ENCODE measurements around the gene GSTA4. TPM values are rescaled to one million over a fixed set of nuclear protein-coding genes. Genes with fewer than 3 reads are reported as not detected.

GSTA4 gene
- total and polyA plus RNA-seq, 2 donors (not counting 3 experiments of a cell fraction or from before 2014, with no cell fraction given), result 15.0 to 24.6 TPM

GRCh38 chr6:52994031-52994838, 849 bp downstream of the GSTA4 start:
- FAIRE-seq, result peak; percentile 87
- BruUV-seq (replicated peaks), result no TSS peak
- H3K4me1 ChIP-seq (ENCODE audit: control insufficient read depth, extremely low read depth, insufficient read depth, low read length), result peaks cover 13% of the 10 kb centered on the region
- ChIA-PET POLR2A (interaction anchor here (0.6 to 1.2 kb wide), 4 partner anchors 26 to 491 kb away, joined by 3 to 4 read pairs (median 3); partner anchors contain the start of gene FBXO9), CTCF (interaction anchor here (0.6 to 4.1 kb wide), 14 partner anchors 9 to 587 kb away, joined by 3 to 49 read pairs (median 5); partner anchors contain the start of gene FBXO9)
- no peaks in the 10 kb centered on the region for H4K20me1 ChIP-seq (replicated peaks; ENCODE audit: control insufficient read depth, extremely low read depth, insufficient read depth, low read length)
- no peaks in the 10 kb centered on the region for H3K27me3 ChIP-seq (ENCODE audit: control insufficient read depth in 2 of 2, insufficient read depth in 2 of 2, low read length in 2 of 2)
- H2AFZ ChIP-seq (ENCODE audit: low read depth, low read length), result peak overlapping the region; percentile 94
- H3K36me3 ChIP-seq (ENCODE audit: control insufficient read depth in 2 of 2, extremely low read depth in 1 of 2, insufficient read depth in 2 of 2, low read length in 2 of 2), result peaks cover 0 to 2% of the 10 kb centered on the region in 2 experiments
- peak overlapping the region; percentile 96 for H3K9ac ChIP-seq (replicated peaks; ENCODE audit: extremely low read depth, insufficient read depth, low read length)
- peak overlapping the region; percentile 86 for H3K4me2 ChIP-seq (ENCODE audit: insufficient read depth, low read length)
- peak overlapping the region; percentile 44 to 89 (median 77) for H3K4me3 ChIP-seq (replicated peaks in 1 of 3; ENCODE audit: insufficient read depth in 1 of 3, low read depth in 1 of 3, low read length in 3 of 3)
- H3K9me3 ChIP-seq (replicated peaks; ENCODE audit: control insufficient read depth, insufficient read depth, low read length), result no peaks in the 10 kb centered on the region
- dilution Hi-C loops (cut with MboI; ENCODE audit: extremely low pct_ligation_motif_present, low sequenced_read_pairs), result no loop called here
- peaks cover 3% of the 10 kb centered on the region for H3K79me2 ChIP-seq (ENCODE audit: control insufficient read depth, insufficient read depth, low read length)
- TF ChIP-seq MAX (IDR thresholded peaks at IDR 0.05; ENCODE audit: insufficient read depth, insufficient read length), result no peak
- TF ChIP-seq EZH2 (IDR thresholded peaks at IDR 0.05; ENCODE audit: borderline replicate concordance, low read depth, low read length, severe bottlenecking), result no peak
- no peak for TF ChIP-seq FOS (IDR thresholded peaks at IDR 0.05; ENCODE audit: borderline replicate concordance, insufficient read depth, low read length)
- TF ChIP-seq POLR2AphosphoS5 (IDR thresholded peaks at IDR 0.05; ENCODE audit: insufficient read depth, low read depth, low read length), result no peak
- TF ChIP-seq JUN (IDR thresholded peaks at IDR 0.05; ENCODE audit: borderline replicate concordance, insufficient read depth, insufficient read length, low read depth), result no peak
- TF ChIP-seq POLR2A (IDR thresholded peaks at IDR 0.05; ENCODE audit: low read depth, low read length), result no peak
- TF ChIP-seq MYC (IDR thresholded peaks at IDR 0.05; ENCODE audit: low read depth, low read length), result no peak
- TF ChIP-seq, protein P1, sequence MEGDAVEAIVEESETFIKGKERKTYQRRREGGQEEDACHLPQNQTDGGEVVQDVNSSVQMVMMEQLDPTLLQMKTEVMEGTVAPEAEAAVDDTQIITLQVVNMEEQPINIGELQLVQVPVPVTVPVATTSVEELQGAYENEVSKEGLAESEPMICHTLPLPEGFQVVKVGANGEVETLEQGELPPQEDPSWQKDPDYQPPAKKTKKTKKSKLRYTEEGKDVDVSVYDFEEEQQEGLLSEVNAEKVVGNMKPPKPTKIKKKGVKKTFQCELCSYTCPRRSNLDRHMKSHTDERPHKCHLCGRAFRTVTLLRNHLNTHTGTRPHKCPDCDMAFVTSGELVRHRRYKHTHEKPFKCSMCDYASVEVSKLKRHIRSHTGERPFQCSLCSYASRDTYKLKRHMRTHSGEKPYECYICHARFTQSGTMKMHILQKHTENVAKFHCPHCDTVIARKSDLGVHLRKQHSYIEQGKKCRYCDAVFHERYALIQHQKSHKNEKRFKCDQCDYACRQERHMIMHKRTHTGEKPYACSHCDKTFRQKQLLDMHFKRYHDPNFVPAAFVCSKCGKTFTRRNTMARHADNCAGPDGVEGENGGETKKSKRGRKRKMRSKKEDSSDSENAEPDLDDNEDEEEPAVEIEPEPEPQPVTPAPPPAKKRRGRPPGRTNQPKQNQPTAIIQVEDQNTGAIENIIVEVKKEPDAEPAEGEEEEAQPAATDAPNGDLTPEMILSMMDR (IDR thresholded peaks at IDR 0.05; ENCODE audit: extremely low read depth in 1 of 2, insufficient read depth in 1 of 2, low read depth in 1 of 2, low read length in 2 of 2), result no peak
- peak overlapping the region; percentile 85 for H3K27ac ChIP-seq (ENCODE audit: insufficient read depth, low read depth, low read length)
- no peaks in the 10 kb centered on the region for H3K9me1 ChIP-seq (replicated peaks; ENCODE audit: control insufficient read depth, extremely low read depth, insufficient read depth, low read length)
- intact Hi-C loops (cut with micrococcal nuclease), result loop anchor here (1.0 to 10.0 kb wide), 5 partner anchors 179 to 577 kb away; partner anchors contain the start of gene ELOVL5
- DNase-seq (ENCODE audit: low read depth, low spot score), result peak; percentile 62

Measured in endothelial cell of umbilical vein (primary cell).